Endodermal cell (in vitro differentiated cells): ENCODE measurements around the gene KLHL18. TPM values are rescaled to one million over a fixed set of nuclear protein-coding genes. Genes with fewer than 3 reads are reported as not detected.
"Not testable (repeated sequence)": the region's sequence is repeated elsewhere in the genome, so short reads cannot be mapped to it uniquely, and the experiment has no call there.

Source experiments
- DNase-seq: peaks from one replicate; pipeline ENCODE4 v3.0.0-alpha.2; 2017
- H3K27ac ChIP-seq: 2 replicates; pipeline ENCODE4 v1.5.1; 2013; ENCODE audit warnings: mild to moderate bottlenecking, low read depth, low read length, moderate library complexity
- H3K27me3 ChIP-seq: 2 replicates; pipeline ENCODE4 v1.6.1; 2013; ENCODE audit warnings: mild to moderate bottlenecking, low read length, moderate library complexity; ENCODE audit not compliant: insufficient read depth, control insufficient read depth, poor library complexity, severe bottlenecking
- H3K36me3 ChIP-seq: 2 replicates; pipeline ENCODE4 v1.7.0; 2013; ENCODE audit warnings: mild to moderate bottlenecking, low read length, moderate library complexity; ENCODE audit not compliant: control insufficient read depth, insufficient read depth
- H3K4me1 ChIP-seq: one replicate; pipeline ENCODE4 v1.7.0; 2013; ENCODE audit warnings: low read length; ENCODE audit not compliant: control insufficient read depth, insufficient read depth
- H3K4me3 ChIP-seq: 2 replicates; pipeline ENCODE4 v1.5.1; 2013; ENCODE audit warnings: mild to moderate bottlenecking, low read length, moderate library complexity
- H3K9ac ChIP-seq: 2 replicates; pipeline ENCODE4 v1.6.1; 2013; ENCODE audit warnings: mild to moderate bottlenecking, low read length, moderate library complexity; ENCODE audit not compliant: poor library complexity, severe bottlenecking; ENCODE audit errors: extremely low read depth
- H3K9me3 ChIP-seq: 2 replicates; pipeline ENCODE4 v1.6.1; 2013; ENCODE audit warnings: mild to moderate bottlenecking, low read length, moderate library complexity; ENCODE audit not compliant: control insufficient read depth
- H3K27ac Mint-ChIP-seq: 2 replicates; pipeline ENCODE4 v1.8.0; 2020; ENCODE audit warnings: mixed read lengths
- H3K27me3 Mint-ChIP-seq: 2 replicates; pipeline ENCODE4 v1.8.0; 2021; ENCODE audit warnings: mild to moderate bottlenecking, mixed read lengths; ENCODE audit not compliant: insufficient read depth
- H3K36me3 Mint-ChIP-seq: 2 replicates; pipeline ENCODE4 v1.8.0; 2020; ENCODE audit warnings: low read depth, mixed read lengths
- H3K4me1 Mint-ChIP-seq: 2 replicates; pipeline ENCODE4 v1.8.0; 2020; ENCODE audit warnings: mixed read lengths
- H3K4me3 Mint-ChIP-seq: 2 replicates; pipeline ENCODE4 v1.8.0; 2020; ENCODE audit warnings: mild to moderate bottlenecking, moderate library complexity, mixed read lengths
- H3K9me3 Mint-ChIP-seq: 2 replicates; pipeline ENCODE4 v1.8.0; 2020; ENCODE audit warnings: mild to moderate bottlenecking, mixed read lengths
- WGBS, 2 experiments: methylation state at CpG; one replicate each; pipeline versions ENCODE4 v1.1.5 to v1.1.7; 2013; ENCODE audit warnings: missing lambda C conversion rate in 2 of 2, mixed read lengths in 1 of 2; ENCODE audit not compliant: insufficient coverage in 1 of 2, insufficient read length in 1 of 2; 5-methylcytosine and 5-hydroxymethylcytosine counted together
- total RNA-seq, 2 donors: library from RNA; stranded (reverse); fragmentation: NEBNext Ultra II Directional in 1 of 2; extraction: Animal tissue kit (Norgen Biotek cat#: 25700) in 1 of 2; gene quantifications; 2 replicates in 1 of 2; 3 replicates in 1 of 2; pipeline ENCODE4 v1.2.1, GENCODE V29; 2021
- TF ChIP-seq, protein P1 (sequence below): fragments of 200-600 bp; sonication (generic); conservative IDR thresholded peaks from 2 replicates; pipeline ENCODE4 v1.5.0; 2021; ENCODE audit warnings: antibody characterized with exemption, mild to moderate bottlenecking

Gene KLHL18
- total RNA-seq, 2 donors from 2014 or later: 20.7 to 28.3 TPM

- peaks cover 2% of the 10 kb centered on the region for H3K36me3 Mint-ChIP-seq
- Histone ChIP-seq H3K4me3 (no peak overlapping the region), H3K27me3 (no peaks in the 10 kb centered on the region), H3K9me3 (peaks cover 14% of the 10 kb centered on the region), H3K9ac (no peak overlapping the region), H3K4me1 (no peaks in the 10 kb centered on the region), H3K36me3 (no peaks in the 10 kb centered on the region), H3K27ac (no peak overlapping the region)
- no peaks in the 10 kb centered on the region for H3K4me1 Mint-ChIP-seq
- peaks cover 22% of the 10 kb centered on the region for H3K9me3 Mint-ChIP-seq
- no peak overlapping the region for H3K27ac Mint-ChIP-seq
- TF ChIP-seq, protein P1, sequence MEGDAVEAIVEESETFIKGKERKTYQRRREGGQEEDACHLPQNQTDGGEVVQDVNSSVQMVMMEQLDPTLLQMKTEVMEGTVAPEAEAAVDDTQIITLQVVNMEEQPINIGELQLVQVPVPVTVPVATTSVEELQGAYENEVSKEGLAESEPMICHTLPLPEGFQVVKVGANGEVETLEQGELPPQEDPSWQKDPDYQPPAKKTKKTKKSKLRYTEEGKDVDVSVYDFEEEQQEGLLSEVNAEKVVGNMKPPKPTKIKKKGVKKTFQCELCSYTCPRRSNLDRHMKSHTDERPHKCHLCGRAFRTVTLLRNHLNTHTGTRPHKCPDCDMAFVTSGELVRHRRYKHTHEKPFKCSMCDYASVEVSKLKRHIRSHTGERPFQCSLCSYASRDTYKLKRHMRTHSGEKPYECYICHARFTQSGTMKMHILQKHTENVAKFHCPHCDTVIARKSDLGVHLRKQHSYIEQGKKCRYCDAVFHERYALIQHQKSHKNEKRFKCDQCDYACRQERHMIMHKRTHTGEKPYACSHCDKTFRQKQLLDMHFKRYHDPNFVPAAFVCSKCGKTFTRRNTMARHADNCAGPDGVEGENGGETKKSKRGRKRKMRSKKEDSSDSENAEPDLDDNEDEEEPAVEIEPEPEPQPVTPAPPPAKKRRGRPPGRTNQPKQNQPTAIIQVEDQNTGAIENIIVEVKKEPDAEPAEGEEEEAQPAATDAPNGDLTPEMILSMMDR: no peak
- H3K27me3 Mint-ChIP-seq: no peaks in the 10 kb centered on the region
- no peak overlapping the region for H3K4me3 Mint-ChIP-seq
- 87 to 92% methylated on average over 2 to 3 of the region's 3 CpGs for WGBS, 2 experiments
- no peak for DNase-seq
Measured at GRCh38 chr3:47355010-47355409, 72.3 kb downstream of the KLHL18 start.

DNA sequence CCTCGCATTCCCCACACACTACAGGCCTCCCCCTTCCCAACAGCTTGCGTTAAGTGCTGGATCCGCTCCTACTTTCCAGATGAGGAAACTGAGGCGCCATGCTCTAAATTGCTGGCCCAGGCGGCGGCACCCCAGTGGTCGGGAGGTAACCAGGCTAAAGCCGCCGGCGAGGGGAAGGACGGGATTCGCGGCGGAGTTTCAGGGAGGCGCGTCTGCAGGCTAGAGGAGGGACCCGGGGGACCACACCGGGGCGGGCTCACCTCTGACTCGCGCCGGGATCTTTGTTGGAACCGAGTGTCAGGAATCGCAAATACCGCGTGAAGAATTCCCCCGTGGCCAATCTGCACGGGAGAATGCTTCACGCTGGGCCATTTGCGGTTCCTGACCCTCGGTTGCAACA lies 73.5 kb downstream of the KLHL18 start:
- Mint-ChIP-seq H3K27me3 (no peaks in the 10 kb centered on the region), H3K9me3 (peaks cover 28% of the 10 kb centered on the region), H3K4me1 (no peaks in the 10 kb centered on the region), H3K36me3 (peaks cover 7% of the 10 kb centered on the region), H3K4me3 (no peak overlapping the region), H3K27ac (no peak overlapping the region)
- Histone ChIP-seq H3K4me3 (no peak overlapping the region), H3K27ac (no peak overlapping the region), H3K4me1 (no peaks in the 10 kb centered on the region), H3K9me3 (peaks cover 14% of the 10 kb centered on the region), H3K9ac (no peak overlapping the region), H3K36me3 (no peaks in the 10 kb centered on the region), H3K27me3 (no peaks in the 10 kb centered on the region)
- 96 to 97% methylated on average over 28 to 31 of the region's 31 CpGs for WGBS, 2 experiments
- TF ChIP-seq, protein P1: no peak
- DNase-seq: no peak

- Mint-ChIP-seq H3K27ac (no peak overlapping the region), H3K27me3 (no peaks in the 10 kb centered on the region), H3K9me3 (peaks cover 28% of the 10 kb centered on the region), H3K36me3 (peaks cover 7% of the 10 kb centered on the region), H3K4me1 (no peaks in the 10 kb centered on the region), H3K4me3 (no peak overlapping the region)
- no peaks in the 10 kb centered on the region for H3K27me3 ChIP-seq
- H3K36me3 ChIP-seq: no peaks in the 10 kb centered on the region
- no peak overlapping the region for H3K27ac ChIP-seq
- 50 to 61% methylated on average over 1 of the region's 1 CpG for WGBS, 2 experiments
- TF ChIP-seq, protein P1: no peak
- H3K9me3 ChIP-seq: peaks cover 14% of the 10 kb centered on the region
- no peak overlapping the region for H3K4me3 ChIP-seq
- no peak for DNase-seq
- no peaks in the 10 kb centered on the region for H3K4me1 ChIP-seq
- H3K9ac ChIP-seq: no peak overlapping the region
Measured at GRCh38 chr3:47359323-47359722, 76.6 kb downstream of the KLHL18 start.

GRCh38 chr3:47360110-47360517 lies 77.4 kb downstream of the KLHL18 start:
- H3K27ac Mint-ChIP-seq, H3K36me3 Mint-ChIP-seq, H3K36me3 ChIP-seq: not testable (repeated sequence)

More at GRCh38 chr3:47360110-47360517, 77.4 kb downstream of the KLHL18 start:
- not testable (repeated sequence) for H3K27ac ChIP-seq, H3K27me3 ChIP-seq, H3K4me3 Mint-ChIP-seq, DNase-seq, H3K4me1 Mint-ChIP-seq, H3K9ac ChIP-seq, H3K4me1 ChIP-seq, H3K4me3 ChIP-seq, H3K27me3 Mint-ChIP-seq
- 90 to 100% methylated on average over 4 of the region's 4 CpGs for WGBS, 2 experiments
- peaks cover 28% of the 10 kb centered on the region for H3K9me3 Mint-ChIP-seq
- peaks cover 14% of the 10 kb centered on the region for H3K9me3 ChIP-seq
